Omental fat pad (tissue), 4 donors: ENCODE results near the gene PYGO2. TPM values are rescaled to one million over a fixed set of nuclear protein-coding genes. Genes with fewer than 3 reads are reported as not detected.
A peak's percentile ranks its signal among the peaks of the same experiment; 100 is the strongest.

ENCODE experiments used
- ATAC-seq: fragments of 150-250 bp; one replicate; pipeline ENCODE4 v1.9.1; 2016; ENCODE audit warnings: mild to moderate bottlenecking, moderate library complexity; ENCODE audit not compliant: low FRiP score
- DNase-seq: peaks from one replicate; pipeline ENCODE4 v3.0.0-alpha.2; 2019; ENCODE audit warnings: low spot score
- total RNA-seq, 4 donors: library from RNA; depleted of rRNA; stranded (reverse); fragments of >200 nt; gene quantifications; one replicate each; pipeline ENCODE4 v1.1.0, GENCODE V29; 2016
- TF ChIP-seq, protein P1 (sequence below), 3 donors: fragments of 450-650 bp; IDR thresholded peaks; one replicate each; pipeline ENCODE4 v1.5.1; 2016 to 2017; ENCODE audit warnings: antibody characterized with exemption in 3 of 3, mild to moderate bottlenecking in 3 of 3, moderate library complexity in 2 of 3

Gene PYGO2
- total RNA-seq, 4 donors from 2014 or later: 10.2 to 21.2 (median 15.9) TPM

DNA sequence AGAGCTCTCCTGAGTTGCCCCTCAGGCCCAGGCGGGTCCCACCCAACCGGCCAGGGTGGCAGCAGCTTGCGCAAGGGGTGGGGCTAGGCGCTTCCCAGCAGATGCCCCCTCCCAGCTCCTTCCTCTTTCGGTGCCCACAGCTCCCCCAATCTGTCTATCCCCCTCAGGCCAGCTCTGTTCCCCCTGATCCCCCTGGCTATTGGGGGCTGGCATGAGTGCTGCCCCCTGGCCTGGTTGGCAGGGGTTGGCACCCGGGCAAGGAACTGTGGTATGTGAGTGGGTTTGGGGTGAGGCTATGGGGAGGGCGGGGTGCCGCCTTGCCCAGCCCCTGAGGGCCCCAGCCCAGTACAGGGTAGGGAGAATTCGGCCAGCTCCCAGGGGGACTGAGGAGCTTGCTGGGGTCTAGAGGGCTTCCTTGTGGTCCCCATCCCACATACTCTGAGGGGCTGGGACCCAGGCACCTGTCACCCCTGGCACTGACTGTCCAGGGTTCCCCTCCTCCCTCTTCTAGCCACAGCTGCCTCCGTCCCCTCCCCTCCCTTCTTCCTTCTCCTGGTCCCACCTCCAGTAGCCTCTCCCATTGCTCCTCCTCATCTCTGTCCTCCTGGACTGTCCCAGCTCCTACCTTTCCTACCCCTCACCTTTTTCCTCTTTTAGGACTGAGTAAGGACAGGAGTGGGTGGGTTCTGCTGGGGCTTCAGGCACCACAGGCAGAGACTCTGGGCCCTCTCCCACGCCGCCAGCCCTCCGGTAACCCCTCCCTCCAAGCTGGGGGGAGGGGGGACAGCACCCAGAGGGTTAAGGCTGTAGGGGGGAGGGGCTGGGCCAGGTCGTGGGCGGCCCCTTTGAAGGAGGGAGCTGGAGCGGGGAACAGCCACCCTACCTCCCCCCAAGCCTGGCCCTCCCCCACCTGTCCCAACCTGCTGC, 46.7 kb upstream of the PYGO2 start:
- TF ChIP-seq, protein P1, sequence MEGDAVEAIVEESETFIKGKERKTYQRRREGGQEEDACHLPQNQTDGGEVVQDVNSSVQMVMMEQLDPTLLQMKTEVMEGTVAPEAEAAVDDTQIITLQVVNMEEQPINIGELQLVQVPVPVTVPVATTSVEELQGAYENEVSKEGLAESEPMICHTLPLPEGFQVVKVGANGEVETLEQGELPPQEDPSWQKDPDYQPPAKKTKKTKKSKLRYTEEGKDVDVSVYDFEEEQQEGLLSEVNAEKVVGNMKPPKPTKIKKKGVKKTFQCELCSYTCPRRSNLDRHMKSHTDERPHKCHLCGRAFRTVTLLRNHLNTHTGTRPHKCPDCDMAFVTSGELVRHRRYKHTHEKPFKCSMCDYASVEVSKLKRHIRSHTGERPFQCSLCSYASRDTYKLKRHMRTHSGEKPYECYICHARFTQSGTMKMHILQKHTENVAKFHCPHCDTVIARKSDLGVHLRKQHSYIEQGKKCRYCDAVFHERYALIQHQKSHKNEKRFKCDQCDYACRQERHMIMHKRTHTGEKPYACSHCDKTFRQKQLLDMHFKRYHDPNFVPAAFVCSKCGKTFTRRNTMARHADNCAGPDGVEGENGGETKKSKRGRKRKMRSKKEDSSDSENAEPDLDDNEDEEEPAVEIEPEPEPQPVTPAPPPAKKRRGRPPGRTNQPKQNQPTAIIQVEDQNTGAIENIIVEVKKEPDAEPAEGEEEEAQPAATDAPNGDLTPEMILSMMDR (IDR thresholded peaks at IDR 0.05): no peak
- no peak for DNase-seq
- ATAC-seq: no peak

DNA sequence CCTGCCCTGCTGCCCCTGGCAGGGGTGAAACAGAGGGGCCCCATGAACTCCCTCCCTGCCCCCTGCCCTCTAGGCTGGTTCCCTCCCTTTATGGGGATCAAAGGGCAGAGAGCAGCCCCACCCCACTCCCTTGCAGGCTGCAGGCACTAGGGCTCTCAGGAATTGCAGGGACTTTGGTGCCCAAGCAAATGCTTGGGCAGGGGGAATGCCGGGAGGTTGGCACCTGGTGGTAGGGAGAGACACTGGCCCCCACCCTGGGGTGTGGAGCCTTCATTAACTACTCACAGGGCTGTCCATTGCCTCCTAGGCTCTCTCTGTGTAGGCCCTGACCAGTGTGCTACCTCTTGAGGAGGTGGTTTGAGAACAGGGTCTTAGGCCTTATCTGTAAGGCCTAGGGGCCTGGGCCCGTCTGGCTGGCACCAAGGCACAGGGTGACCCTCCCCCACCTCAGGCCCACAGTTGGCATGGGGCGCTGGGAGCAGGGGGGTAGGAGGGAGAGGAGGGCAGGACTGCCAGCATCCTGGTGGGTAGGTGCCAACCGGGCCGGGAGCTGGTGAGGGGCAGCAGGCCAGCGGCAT, 45.8 kb upstream of the PYGO2 start:
- DNase-seq (no peak), ATAC-seq (no peak)
- TF ChIP-seq, protein P1 (IDR thresholded peaks at IDR 0.05): no peak

DNA sequence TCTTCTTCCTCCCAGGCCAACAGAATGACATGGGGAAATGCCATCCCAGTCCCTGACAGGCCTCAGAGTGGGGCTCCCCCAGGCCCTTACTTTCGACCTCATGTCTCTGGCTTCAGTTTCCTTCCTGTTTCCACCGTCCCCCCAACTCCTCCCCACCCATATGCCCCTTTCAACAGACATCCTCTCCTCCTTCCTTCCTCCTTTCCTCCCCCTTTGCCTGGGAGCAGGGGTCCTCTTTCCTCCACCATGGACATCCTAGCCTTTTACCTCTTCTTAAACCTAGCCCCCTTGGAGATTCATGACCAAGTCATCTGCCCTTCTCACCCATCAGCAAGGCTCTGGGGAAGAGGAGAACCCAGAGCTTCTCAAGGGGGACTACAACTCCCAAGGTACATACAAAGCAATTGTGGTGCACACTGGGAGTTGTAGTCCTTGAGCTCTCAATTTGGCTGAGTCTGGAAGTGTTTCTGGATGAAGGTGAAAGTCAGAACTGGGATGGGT, 45.1 kb upstream of the PYGO2 start:
- DNase-seq (no peak), ATAC-seq (no peak)
- TF ChIP-seq, protein P1 (IDR thresholded peaks at IDR 0.05): no peak

DNA sequence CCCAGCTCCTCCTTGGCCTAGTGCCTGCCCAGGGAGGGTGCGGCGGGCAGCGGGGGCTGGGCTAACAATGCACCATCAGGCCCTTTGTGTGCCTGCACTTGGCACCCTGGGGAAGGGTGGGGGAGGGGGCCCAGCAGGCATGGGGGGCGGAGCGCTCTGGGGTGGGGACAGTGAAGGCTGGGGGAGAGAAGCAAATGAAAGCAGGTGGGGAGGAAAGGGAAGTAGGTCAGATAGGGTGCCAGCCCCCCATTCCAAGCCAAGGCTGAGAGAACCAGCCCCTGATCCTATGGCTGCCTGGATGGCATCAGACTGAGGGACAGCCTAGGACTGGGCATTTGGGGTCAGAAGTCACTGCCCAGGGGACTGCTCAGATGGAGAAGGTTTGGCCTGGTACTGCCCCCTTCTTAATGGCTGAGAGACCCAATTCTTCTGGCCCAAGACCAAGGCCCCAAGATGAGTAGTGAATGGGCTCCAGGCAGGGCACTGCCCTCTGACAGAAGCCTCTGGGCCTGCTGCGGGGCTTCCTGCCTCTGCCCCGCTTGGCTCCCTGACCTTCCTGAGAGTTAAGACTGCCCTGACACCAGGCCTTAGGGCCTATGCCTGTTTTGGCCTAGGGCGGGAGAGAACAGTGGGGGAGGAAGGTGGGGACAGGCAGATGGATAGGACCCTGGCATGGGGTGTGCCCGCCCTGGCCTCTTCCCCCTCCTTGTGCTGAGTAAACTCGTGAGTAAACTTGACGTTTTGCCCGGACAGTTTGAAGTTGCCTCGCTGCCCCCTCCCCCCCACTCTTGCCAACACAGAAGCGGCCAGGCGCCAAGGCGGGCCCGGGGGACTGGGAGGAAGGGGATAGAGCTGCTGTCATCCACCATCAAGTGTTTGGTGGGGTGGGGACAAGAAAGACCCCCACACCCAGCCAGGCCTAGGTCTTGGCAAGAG, 43.8 kb upstream of the PYGO2 start:
- ATAC-seq (peak; percentile 7), DNase-seq (no peak)
- TF ChIP-seq, protein P1 (IDR thresholded peaks at IDR 0.05): no peak

DNA sequence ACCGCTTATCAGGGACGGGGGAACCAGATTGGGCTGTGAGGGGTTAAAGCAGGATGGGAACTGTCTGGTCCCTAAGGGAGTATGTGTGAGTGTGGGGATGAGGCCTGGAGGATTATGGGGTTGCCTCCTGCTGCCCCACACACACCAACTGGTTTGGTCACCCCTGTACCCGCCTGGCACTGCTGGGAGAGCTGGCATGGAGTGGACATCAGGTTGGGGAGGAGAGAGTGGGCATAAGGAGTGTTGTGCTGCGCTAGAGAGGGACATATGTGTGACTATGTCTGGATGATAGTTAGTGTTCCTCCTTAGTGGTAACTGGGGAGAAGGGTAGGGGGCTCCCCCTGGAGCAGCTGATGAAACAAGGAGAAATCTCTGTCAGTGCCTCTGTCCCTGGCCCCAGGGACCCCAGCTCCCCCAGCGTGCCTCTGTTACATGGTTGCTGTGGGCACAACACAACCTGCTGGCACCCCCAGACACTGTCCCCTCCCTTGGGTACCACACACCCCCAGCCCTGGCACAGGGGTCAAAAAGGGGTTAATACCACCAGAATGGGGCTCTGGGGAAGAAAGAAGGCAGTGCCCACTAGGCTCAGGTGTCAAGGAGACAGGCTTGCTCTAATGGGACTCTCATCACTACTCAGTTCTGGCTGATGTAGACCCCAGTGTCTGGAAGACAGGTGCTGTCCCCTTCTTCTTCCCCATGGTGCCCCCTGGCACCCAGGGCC, 42.9 kb upstream of the PYGO2 start:
- DNase-seq (no peak), ATAC-seq (no peak)
- TF ChIP-seq, protein P1 (IDR thresholded peaks at IDR 0.05): no peak

DNA sequence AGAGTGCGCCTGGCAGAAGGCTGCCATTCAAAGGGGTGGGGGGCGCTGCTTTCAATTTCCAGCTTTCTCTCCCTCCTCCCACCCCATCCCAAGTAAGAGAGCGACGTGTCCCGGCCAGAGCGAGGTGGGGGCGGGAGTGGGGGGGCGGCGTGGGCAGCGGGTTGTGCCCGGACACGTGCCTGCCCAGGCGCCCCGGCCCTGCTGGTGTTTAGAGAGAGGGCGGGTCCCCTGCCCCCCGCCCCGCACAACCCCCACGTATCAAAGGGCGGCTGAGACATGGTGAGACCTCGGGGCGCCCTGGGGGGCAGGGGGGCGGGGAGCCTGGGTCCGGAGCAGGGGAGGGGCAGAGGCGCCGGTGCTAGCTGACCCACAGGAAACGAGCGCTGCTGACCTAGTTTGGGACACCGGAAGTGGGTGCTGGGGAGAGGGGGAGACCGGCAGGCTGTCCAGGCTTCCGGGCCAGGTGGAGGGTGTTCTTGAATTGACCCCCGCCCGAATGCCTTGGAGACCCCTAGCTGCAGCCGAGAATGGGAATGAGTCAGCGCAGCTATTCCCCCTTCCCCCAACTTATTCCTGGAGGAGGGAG, 42.3 kb upstream of the PYGO2 start:
- ATAC-seq (peak; percentile 3), DNase-seq (no peak)
- TF ChIP-seq, protein P1 (IDR thresholded peaks at IDR 0.05): no peak
